K562 (cell line): Measurements from ENCODE around the gene ENG. TPM values are rescaled to one million over a fixed set of nuclear protein-coding genes. Genes with fewer than 3 reads are reported as not detected.
A peak's percentile ranks its signal among the peaks of the same experiment; 100 is the strongest.

Source experiments
- ATAC-seq: fragments of 200-7000 bp; cut with Tn5 transposase; 3 replicates; pipeline ENCODE4 v1.9.1; 2020; ENCODE audit warnings: moderate library complexity
- BruUV-seq: library from RNA; stranded (reverse); fragments of 400-500 nt; replicated peaks from 2 replicates; lab custom pipeline; 2021; lab: Mats Ljungman, UMichigan
- CTCF ChIA-PET: fragments of 300-600 bp; formaldehyde crosslinking; extraction: SDS; loops from one replicate; lab custom pipeline; 2021; ENCODE audit warnings: low intra/inter-chr PET ratio; lab: Yijun Ruan, JAX
- POLR2A ChIA-PET: fragments of 300-600, 350-650 bp; sonication (Branson Sonifier 250); formaldehyde crosslinking; extraction: SDS; loops from one replicate; lab custom pipeline; 2021; ENCODE audit warnings: antibody characterized with exemption, inconsistent platforms; lab: Yijun Ruan, JAX
- DNase-seq, 4 experiments: peaks; one replicate each; pipeline versions ENCODE4 v3.0.0 to v3.0.0-alpha.2; 2011 to 2018; ENCODE audit warnings: low spot score in 3 of 4, mixed read lengths in 3 of 4; ENCODE audit errors: extremely low read depth in 1 of 4
- FAIRE-seq: peaks from 2 replicates; lab custom pipeline; 2011; peaks lifted over from hg19 to GRCh38; lab: Jason Lieb, UNC
- H2AFZ ChIP-seq: 2 replicates; pipeline ENCODE4 v1.6.0; 2011; ENCODE audit warnings: low read depth, low read length, control low read depth, inconsistent platforms
- H3K27ac ChIP-seq: fragments of 200-600 bp; 3 replicates; pipeline ENCODE4 v1.8.0; 2011; ENCODE audit warnings: low read depth, mild to moderate bottlenecking, control low read depth, inconsistent platforms, low read length, moderate library complexity, mixed read lengths; ENCODE audit errors: extremely low read depth
- H3K27me3 ChIP-seq, 2 experiments: fragments of 300-600 bp in 1 of 2; 2 replicates in 1 of 2; 3 replicates in 1 of 2; pipeline versions ENCODE4 v1.6.0 to v1.8.0; 2011; ENCODE audit warnings: inconsistent platforms in 2 of 2, low read length in 2 of 2, mild to moderate bottlenecking in 1 of 2, mixed read lengths in 1 of 2, moderate library complexity in 1 of 2; ENCODE audit not compliant: control insufficient read depth in 2 of 2, insufficient read depth in 2 of 2
- H3K36me3 ChIP-seq: fragments of 300-600 bp; 3 replicates; pipeline ENCODE4 v1.8.0; 2011; ENCODE audit warnings: mild to moderate bottlenecking, low read length, inconsistent platforms; ENCODE audit not compliant: control insufficient read depth, insufficient read depth
- H3K4me1 ChIP-seq, 2 experiments: fragments of 200-600 bp in 1 of 2; replicated peaks in 1 of 2; 2 replicates in 1 of 2; 3 replicates in 1 of 2; pipeline versions ENCODE4 v1.5.1 to v1.8.0; 2011; ENCODE audit warnings: inconsistent platforms in 2 of 2, low read length in 2 of 2, mild to moderate bottlenecking in 1 of 2, mixed read lengths in 1 of 2, moderate library complexity in 1 of 2; ENCODE audit not compliant: control insufficient read depth in 2 of 2, insufficient read depth in 2 of 2
- H3K4me2 ChIP-seq: 2 replicates; pipeline ENCODE4 v1.6.1; 2011; ENCODE audit warnings: low read length, control low read depth, inconsistent platforms, mixed read lengths; ENCODE audit not compliant: insufficient read depth
- H3K4me3 ChIP-seq: fragments of 200-600 bp; sonication (generic), shearing (Covaris generic); 2 replicates; pipeline ENCODE4 v1.5.1; 2016; ENCODE audit warnings: control low read depth, inconsistent platforms
- H3K79me2 ChIP-seq: fragments of 200-600 bp; 3 replicates; pipeline ENCODE4 v1.8.0; 2011; ENCODE audit warnings: low read length, inconsistent platforms; ENCODE audit not compliant: control insufficient read depth, insufficient read depth
- H3K9ac ChIP-seq, 2 experiments: 2 replicates each; pipeline versions ENCODE4 v1.6.0 to v1.6.1; 2011; ENCODE audit warnings: low read depth in 2 of 2, low read length in 2 of 2, control low read depth in 1 of 2, inconsistent platforms in 1 of 2, mild to moderate bottlenecking in 1 of 2, mixed read lengths in 1 of 2; ENCODE audit not compliant: insufficient read depth in 1 of 2
- H3K9me1 ChIP-seq: one replicate; pipeline ENCODE4 v1.6.0; 2011; ENCODE audit warnings: inconsistent platforms, mild to moderate bottlenecking, low read length, moderate library complexity; ENCODE audit not compliant: control insufficient read depth, insufficient read depth
- H3K9me3 ChIP-seq: replicated peaks from 2 replicates; pipeline ENCODE4 v1.5.1; 2011; ENCODE audit warnings: low read depth, low read length, inconsistent platforms; ENCODE audit not compliant: control insufficient read depth, insufficient read depth
- H4K20me1 ChIP-seq: replicated peaks from 2 replicates; pipeline ENCODE4 v1.6.1; 2011; ENCODE audit warnings: low read length, inconsistent platforms, mixed read lengths; ENCODE audit not compliant: control insufficient read depth, insufficient read depth
- DNMT1 ChIP-seq: fragments of 450-650 bp; IDR thresholded peaks from 2 replicates; pipeline ENCODE4 v1.6.1; 2016; ENCODE audit warnings: antibody characterized with exemption, mild to moderate bottlenecking
- FOS ChIP-seq: IDR thresholded peaks from 3 replicates; pipeline ENCODE4 v1.6.1; 2011; ENCODE audit not compliant: insufficient read length; ENCODE audit errors: extremely low read depth
- FOXA3 ChIP-seq, 2 experiments: fragments of 450-650 bp in 1 of 2; sonication (generic) in 1 of 2; formaldehyde crosslinking; IDR thresholded peaks in 1 of 2; conservative IDR thresholded peaks in 1 of 2; 2 replicates each; pipeline versions ENCODE4 v1.4.0 to v1.8.0; 2020 to 2022; ENCODE audit warnings: mild to moderate bottlenecking in 2 of 2, missing genetic modification reagents in 1 of 2
- MEF2A ChIP-seq: IDR thresholded peaks from 2 replicates; pipeline ENCODE4 v1.6.1; 2011; ENCODE audit warnings: low read depth, mild to moderate bottlenecking, low read length, moderate library complexity; ENCODE audit not compliant: control insufficient read depth
- MYC ChIP-seq, 2 experiments: fragments of 250-450 bp in 1 of 2; sonication (Bioruptor Pico) in 1 of 2; IDR thresholded peaks; 2 replicates each; pipeline versions ENCODE4 v1.5.1 to v1.6.1; 2012 to 2021; ENCODE audit warnings: low read depth in 2 of 2, borderline replicate concordance in 1 of 2, improper control_type of control experiment in 1 of 2, low read length in 1 of 2, mild to moderate bottlenecking in 1 of 2, moderate library complexity in 1 of 2
- NCOR1 ChIP-seq: fragments of 450-650 bp; IDR thresholded peaks from 2 replicates; pipeline ENCODE4 v1.6.1; 2016; ENCODE audit warnings: mild to moderate bottlenecking, moderate library complexity
- PCBP2 ChIP-seq: fragments of 200-400 bp; formaldehyde crosslinking; IDR thresholded peaks from 2 replicates; pipeline ENCODE4 v1.6.1; 2018; ENCODE audit warnings: low read length, low read depth, mild to moderate bottlenecking, moderate library complexity; ENCODE audit not compliant: poor library complexity, severe bottlenecking
- POLR2AphosphoS5 ChIP-seq: IDR thresholded peaks from 2 replicates; pipeline ENCODE4 v1.6.1; 2011; ENCODE audit warnings: mild to moderate bottlenecking, low read depth, low read length, moderate library complexity; ENCODE audit not compliant: control insufficient read depth, insufficient read depth
- RAD51 ChIP-seq: fragments of 450-650 bp; IDR thresholded peaks from 2 replicates; pipeline ENCODE4 v1.7.1; 2016; ENCODE audit warnings: low read depth, mild to moderate bottlenecking, borderline replicate concordance
- RFX5 ChIP-seq: IDR thresholded peaks from 2 replicates; pipeline ENCODE4 v1.6.1; 2011; ENCODE audit warnings: low read depth, mild to moderate bottlenecking, improper control_type of control experiment, low read length
- SIN3B ChIP-seq: fragments of 450-650 bp; IDR thresholded peaks from 2 replicates; pipeline ENCODE4 v1.6.1; 2017; ENCODE audit warnings: low read depth, mild to moderate bottlenecking, moderate library complexity
- TSC22D4 ChIP-seq: fragments of 450-650 bp; IDR thresholded peaks from 2 replicates; pipeline ENCODE4 v1.6.1; 2016; ENCODE audit warnings: missing genetic modification characterization, missing biosample characterization, control low read depth
- UBTF ChIP-seq, 2 experiments: IDR thresholded peaks; 2 replicates each; pipeline ENCODE4 v1.6.1; 2012; ENCODE audit warnings: improper control_type of control experiment in 2 of 2, low read depth in 2 of 2, low read length in 2 of 2, borderline replicate concordance in 1 of 2
- ZFX ChIP-seq: sonication (generic); formaldehyde crosslinking; IDR thresholded peaks from 2 replicates; pipeline ENCODE4 v1.8.0; 2022; ENCODE audit warnings: mild to moderate bottlenecking, missing genetic modification reagents, moderate library complexity
- ZNF23 ChIP-seq: fragments of 250-450 bp; sonication (Bioruptor Pico); IDR thresholded peaks from 2 replicates; pipeline ENCODE4 v1.4.0; 2020; ENCODE audit warnings: mild to moderate bottlenecking
- ZNF583 ChIP-seq: fragments of 250-450 bp; sonication (Bioruptor Pico); IDR thresholded peaks from 2 replicates; pipeline ENCODE4 v1.4.0; 2020
- ZNF586 ChIP-seq: fragments of 450-650 bp; formaldehyde crosslinking; conservative IDR thresholded peaks from 2 replicates; pipeline ENCODE4 v1.4.0; 2020; ENCODE audit warnings: mild to moderate bottlenecking, moderate library complexity
- ZNF644 ChIP-seq: fragments of 200-800 bp; sonication (Bioruptor generic); IDR thresholded peaks from 2 replicates; pipeline ENCODE4 v1.6.1; 2016; ENCODE audit warnings: low read depth, missing genetic modification characterization, missing compliant biosample characterization
- WGBS: fragments of 100-300 bp; shearing (Covaris generic); methylation state at CpG from one replicate; pipeline ENCODE4 v1.1.6; 2016; ENCODE audit warnings: low coverage, mixed read lengths; ENCODE audit not compliant: insufficient coverage; ENCODE audit errors: missing lambda C conversion rate; 5-methylcytosine and 5-hydroxymethylcytosine counted together
- in situ Hi-C: fragments of 300-500 bp; cut with MboI; formaldehyde crosslinking; loops from 4 replicates; pipeline ENCODE4 v1.15.0; 2018; ENCODE audit warnings: inconsistent platforms, mixed read lengths
- intact Hi-C: fragments of 100-400 bp; cut with micrococcal nuclease; formaldehyde crosslinking; loops from 2 replicates; pipeline ENCODE4 v1.14.2; 2022
- polyA plus RNA-seq, 8 experiments: library from polyadenylated mRNA; depleted of rRNA in 4 of 8; stranded (reverse) in 5 of 8; unstranded in 3 of 8; fragments of >200 nt; fragmentation: Nextera tagmentation in 2 of 8; fragmentation: Illumina TruSeq in 1 of 8; extraction: Ambion mirVana in 2 of 8; extraction: Trizol in 1 of 8; gene quantifications; 2 replicates each; pipeline versions ENCODE4 v1.2.1 to v1.2.3, GENCODE V29; 2011 to 2014; ENCODE audit warnings: inconsistent platforms in 1 of 8, missing spikeins in 1 of 8
- total RNA-seq, 7 experiments: library from RNA; depleted of rRNA in 6 of 7; stranded (reverse); fragments of >200 nt in 6 of 7; fragmentation: Illumina TruSeq in 2 of 7; extraction: Trizol in 2 of 7; gene quantifications; 2 replicates each; pipeline versions ENCODE4 v1.2.1 to v1.2.3, GENCODE V29; 2011 to 2021; ENCODE audit warnings: low replicate concordance in 1 of 7
- TF ChIP-seq, protein P1 (sequence below): fragments of 250-450 bp; sonication (Bioruptor Pico); IDR thresholded peaks from 2 replicates; pipeline ENCODE4 v1.5.0; 2022; ENCODE audit warnings: mild to moderate bottlenecking

ENG gene
- total and polyA plus RNA-seq, 9 of the 15 experiments (the other 6 are each of a cell fraction or from before 2014, with no cell fraction given): 0.04 to 0.40 (median 0.14) TPM; not detected in 1

DNA sequence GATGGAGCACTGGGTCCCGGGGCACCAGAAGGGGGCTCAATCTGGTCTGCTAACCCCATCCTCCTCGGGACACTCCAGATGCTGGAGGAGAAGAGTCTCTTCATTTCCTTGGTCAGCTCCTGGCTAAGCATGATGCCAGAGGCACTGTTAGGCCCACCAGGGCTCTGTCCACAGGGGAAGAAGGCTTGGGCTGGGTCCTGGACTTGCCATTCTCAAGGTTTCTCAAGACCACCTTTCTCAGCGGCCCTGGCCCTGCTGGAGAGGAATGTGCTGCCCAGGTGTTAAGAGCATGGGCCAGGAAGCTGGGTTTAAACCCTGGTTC, 83.9 kb downstream of the ENG start:
- Histone ChIP-seq H3K9ac (peak overlapping the region; percentile 23 to 86; a peak in 2 of 4 replicates), H4K20me1 (no peaks in the 10 kb centered on the region), H3K36me3 (no peaks in the 10 kb centered on the region), H3K27ac (peak overlapping the region; percentile 32; the same call in 1 of the 3 replicates), H3K4me3 (peak overlapping the region; percentile 55), H3K79me2 (no peaks in the 10 kb centered on the region), H3K9me3 (no peaks in the 10 kb centered on the region), H3K9me1 (no peaks in the 10 kb centered on the region), H2AFZ (peak overlapping the region; percentile 76; the same call in 1 of the 2 replicates), H3K4me2 (peak overlapping the region; percentile 79), H3K27me3 (no peaks in the 10 kb centered on the region), H3K4me1 (peaks cover 17 to 28% of the 10 kb centered on the region in 2 experiments)
- DNase-seq (no peak), FAIRE-seq (no peak), ATAC-seq (no peak)
- no TSS peak for BruUV-seq
- in situ Hi-C loops: loop anchor here (25.0 kb wide), 1 partner anchor 592 kb away; the partner anchor contains the start of gene URM1
- intact Hi-C loops: no loop called here
- WGBS: 35% methylated on average over 3 of the region's 3 CpGs
- POLR2A ChIA-PET: interaction anchor here (0.7 to 2.1 kb wide), 9 partner anchors 8 to 108 kb away, joined by 4 to 8 read pairs (median 4); partner anchors contain the start of gene CDK9
- CTCF ChIA-PET: interaction anchor here (1.3 kb wide), 1 partner anchor 15 kb away, joined by 3 read pairs; no protein-coding TSS in a partner anchor
- no peak for TF ChIP-seq PCBP2
- TF ChIP-seq FOXA3 (CRISPR knock-in tag; conservative IDR thresholded peaks at IDR 0.05 in 1 of 2, IDR thresholded peaks at IDR 0.05 in 1 of 2): no peak
- no peak for TF ChIP-seq SIN3B
- no peak for TF ChIP-seq MEF2A
- TF ChIP-seq NCOR1: no peak
- TF ChIP-seq ZNF644 (tag): no peak
- no peak for TF ChIP-seq ZNF23 (CRISPR knock-in tag)
- no peak for TF ChIP-seq POLR2AphosphoS5
- TF ChIP-seq TSC22D4: no peak
- TF ChIP-seq MYC (IDR thresholded peaks at IDR 0.05; ENCODE audit: low read depth, low read length): no peak
- TF ChIP-seq MYC (CRISPR knock-in tag; IDR thresholded peaks at IDR 0.05; ENCODE audit: borderline replicate concordance, low read depth): no peak
- no peak for TF ChIP-seq UBTF (IDR thresholded peaks at IDR 0.05; ENCODE audit: borderline replicate concordance in 1 of 2, low read depth in 2 of 2, low read length in 2 of 2)
- no peak for TF ChIP-seq FOS
- no peak for TF ChIP-seq RAD51
- no peak for TF ChIP-seq ZNF586 (CRISPR knock-in tag)
- TF ChIP-seq, protein P1, sequence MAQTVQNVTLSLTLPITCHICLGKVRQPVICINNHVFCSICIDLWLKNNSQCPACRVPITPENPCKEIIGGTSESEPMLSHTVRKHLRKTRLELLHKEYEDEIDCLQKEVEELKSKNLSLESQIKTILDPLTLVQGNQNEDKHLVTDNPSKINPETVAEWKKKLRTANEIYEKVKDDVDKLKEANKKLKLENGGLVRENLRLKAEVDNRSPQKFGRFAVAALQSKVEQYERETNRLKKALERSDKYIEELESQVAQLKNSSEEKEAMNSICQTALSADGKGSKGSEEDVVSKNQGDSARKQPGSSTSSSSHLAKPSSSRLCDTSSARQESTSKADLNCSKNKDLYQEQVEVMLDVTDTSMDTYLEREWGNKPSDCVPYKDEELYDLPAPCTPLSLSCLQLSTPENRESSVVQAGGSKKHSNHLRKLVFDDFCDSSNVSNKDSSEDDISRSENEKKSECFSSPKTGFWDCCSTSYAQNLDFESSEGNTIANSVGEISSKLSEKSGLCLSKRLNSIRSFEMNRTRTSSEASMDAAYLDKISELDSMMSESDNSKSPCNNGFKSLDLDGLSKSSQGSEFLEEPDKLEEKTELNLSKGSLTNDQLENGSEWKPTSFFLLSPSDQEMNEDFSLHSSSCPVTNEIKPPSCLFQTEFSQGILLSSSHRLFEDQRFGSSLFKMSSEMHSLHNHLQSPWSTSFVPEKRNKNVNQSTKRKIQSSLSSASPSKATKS: no peak
- no peak for TF ChIP-seq DNMT1
- no peak for TF ChIP-seq RFX5
- TF ChIP-seq ZFX (CRISPR knock-in tag): peak; percentile 35; the same call in 1 of the 2 replicates
- no peak for TF ChIP-seq ZNF583 (CRISPR knock-in tag)
